OCI-M1 (cell line): ENCODE data around the gene ADCY2.

Experiments used
- DNase-seq: peaks from one replicate; lab custom pipeline; 2025; lab: John Stamatoyannopoulos, UW

ADCY2 gene

GRCh38 chr5:7745882-7746610 lies 350.1 kb downstream of the ADCY2 start:
- peak; percentile 69 for DNase-seq

GRCh38 chr5:7747728-7748127 lies 351.8 kb downstream of the ADCY2 start:
- DNase-seq, result no peak

- no peak for DNase-seq
Measured at GRCh38 chr5:7749626-7750025, 353.7 kb downstream of the ADCY2 start.

DNA sequence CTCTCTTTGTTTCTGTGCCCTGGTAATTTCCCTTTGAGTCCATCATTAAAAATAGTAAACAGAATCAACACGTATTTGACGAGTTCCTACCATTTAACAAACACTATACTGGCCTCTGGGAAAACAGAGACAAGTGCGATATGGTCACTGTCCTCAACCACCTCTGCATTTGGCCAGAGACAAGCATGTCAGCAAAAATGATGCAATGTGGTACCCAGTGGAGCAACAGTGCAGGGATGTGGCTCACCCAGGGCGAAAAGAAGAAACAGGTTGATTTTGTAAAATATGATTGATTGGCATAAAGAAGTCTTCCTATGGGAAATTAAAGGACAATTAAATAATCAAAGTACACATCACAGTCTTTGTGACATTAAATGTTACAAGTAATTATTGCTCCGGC lies 355.9 kb downstream of the ADCY2 start:
- no peak for DNase-seq

- no peak for DNase-seq
Measured at GRCh38 chr5:7753181-7753580, 357.2 kb downstream of the ADCY2 start.

DNA sequence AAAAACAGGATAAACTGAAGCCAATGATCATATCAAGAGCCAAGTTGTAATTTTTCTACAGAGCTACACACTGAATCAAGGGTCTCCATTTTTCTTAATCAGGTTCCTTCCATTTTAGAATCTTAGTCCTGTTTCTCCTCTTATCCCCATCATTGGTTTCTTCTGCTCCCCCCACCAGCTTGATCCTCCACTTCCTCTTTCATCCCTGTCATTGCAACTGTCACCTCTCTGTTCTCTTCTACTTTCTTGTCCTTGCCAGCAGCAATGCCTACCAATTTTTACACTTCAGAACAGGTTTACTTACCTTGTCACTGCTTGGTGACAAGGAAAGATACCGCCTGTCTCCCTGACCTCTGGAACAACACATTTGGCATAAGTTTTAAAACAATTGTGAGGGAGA lies 357.7 kb downstream of the ADCY2 start:
- peak; percentile 4 for DNase-seq

GRCh38 chr5:7754490-7754889 lies 358.6 kb downstream of the ADCY2 start:
- no peak for DNase-seq

DNA sequence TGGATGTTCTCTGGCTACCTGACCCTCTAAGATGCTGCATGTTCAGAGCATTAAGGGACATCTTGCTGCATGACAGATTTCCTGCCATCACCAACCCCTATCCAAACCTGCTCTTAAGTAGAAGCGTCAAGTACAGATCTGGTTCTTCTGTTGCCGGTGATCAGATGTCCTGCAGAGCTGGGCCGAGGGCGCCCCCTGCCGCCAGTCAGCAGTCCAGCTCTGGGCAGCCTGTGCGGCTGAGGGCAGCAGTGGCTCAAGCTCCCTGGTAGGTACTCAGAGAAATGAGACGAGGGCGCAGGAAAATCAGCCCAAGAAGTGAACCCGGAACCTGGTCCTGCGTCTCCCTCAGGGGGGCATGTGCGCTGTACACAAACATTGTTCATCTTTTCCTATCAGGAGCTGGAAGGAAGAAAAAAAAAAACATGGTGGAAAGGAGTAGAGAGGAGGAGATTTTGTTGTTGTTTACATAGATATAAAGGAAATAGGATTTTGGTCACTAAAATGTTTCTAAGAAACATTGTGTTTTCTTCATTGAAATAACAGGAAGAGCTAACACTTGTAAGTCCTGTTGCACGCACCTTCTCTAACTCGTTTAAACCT lies 359.2 kb downstream of the ADCY2 start:
- peak; percentile 71 for DNase-seq

GRCh38 chr5:7755958-7756357 lies 360.0 kb downstream of the ADCY2 start:
- peak; percentile 4 for DNase-seq

- DNase-seq, result peak; percentile 26
Measured at GRCh38 chr5:7756453-7756852, 360.5 kb downstream of the ADCY2 start.

GRCh38 chr5:7759257-7759871 lies 363.4 kb downstream of the ADCY2 start:
- DNase-seq, result no peak

DNA sequence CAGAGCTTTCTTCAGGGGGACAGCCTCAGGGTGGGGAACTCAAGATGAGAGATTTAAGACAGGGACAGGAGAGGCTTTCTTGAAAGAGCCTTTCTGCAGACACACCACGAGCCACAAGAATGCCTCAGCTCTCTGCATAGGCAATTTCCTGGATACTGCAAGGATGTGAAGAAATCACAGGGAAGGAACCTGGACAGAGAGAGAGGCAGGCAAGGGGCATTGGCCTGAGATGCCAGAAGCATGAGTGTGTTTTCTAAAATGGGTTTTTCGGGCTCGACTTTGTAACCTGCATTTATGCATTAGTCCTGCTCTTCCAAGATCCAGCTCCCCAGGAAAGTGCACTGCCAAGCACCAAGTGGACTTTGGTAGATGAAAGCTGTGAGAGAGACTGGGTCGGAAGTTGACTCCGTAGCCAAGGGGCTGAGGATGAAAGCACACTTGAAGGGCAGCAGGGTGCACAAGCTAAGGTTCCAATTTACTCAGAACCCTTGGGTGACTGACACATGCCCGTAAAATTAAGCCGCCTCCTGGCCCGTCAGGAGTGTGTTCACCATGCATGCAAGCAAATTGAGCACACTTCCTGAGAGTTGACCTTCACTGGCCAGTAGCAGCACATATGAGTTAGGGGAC lies 364.1 kb downstream of the ADCY2 start:
- no peak for DNase-seq

DNA sequence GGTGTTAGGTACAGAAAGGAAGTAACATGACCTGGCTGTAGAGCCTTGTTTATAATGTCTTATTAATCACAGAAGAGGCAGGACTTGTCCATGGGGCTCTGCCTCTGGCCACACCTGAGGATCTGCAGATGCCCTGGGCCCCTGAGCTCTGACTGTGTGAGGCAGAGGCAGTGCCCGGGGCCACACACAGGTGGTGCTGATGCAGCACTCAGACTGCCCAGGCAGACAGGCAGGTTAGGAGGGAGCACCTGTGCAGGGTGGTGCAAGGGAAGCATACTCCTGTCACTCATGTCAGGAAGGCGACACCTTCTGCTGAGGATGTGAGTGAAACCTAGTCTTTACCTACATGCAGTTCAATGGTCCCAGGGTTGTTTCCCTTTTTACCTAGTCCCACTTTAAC lies 366.3 kb downstream of the ADCY2 start:
- DNase-seq, result no peak

GRCh38 chr5:7763621-7764072 lies 367.7 kb downstream of the ADCY2 start:
- DNase-seq, result no peak

DNA sequence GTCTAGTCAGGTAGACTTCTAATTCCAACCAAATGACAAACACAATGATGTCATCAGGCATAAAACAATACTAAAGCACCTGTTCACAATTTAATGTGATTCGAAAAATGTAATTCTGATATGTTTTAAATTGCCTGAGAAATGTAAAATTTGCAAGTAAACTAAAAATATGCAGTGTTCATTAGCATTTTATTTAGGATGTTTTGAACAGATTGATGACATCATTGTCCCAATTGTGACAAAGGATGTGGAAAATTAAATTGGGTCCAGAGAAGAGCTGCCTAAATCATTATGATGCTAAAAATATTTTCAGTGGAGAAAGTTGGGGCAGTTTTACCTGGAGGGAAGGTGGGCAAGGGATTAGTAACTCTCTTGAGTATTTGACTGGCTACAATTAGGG lies 368.5 kb downstream of the ADCY2 start:
- DNase-seq, result no peak

- no peak for DNase-seq
Measured at GRCh38 chr5:7770436-7770835, 374.5 kb downstream of the ADCY2 start.

DNA sequence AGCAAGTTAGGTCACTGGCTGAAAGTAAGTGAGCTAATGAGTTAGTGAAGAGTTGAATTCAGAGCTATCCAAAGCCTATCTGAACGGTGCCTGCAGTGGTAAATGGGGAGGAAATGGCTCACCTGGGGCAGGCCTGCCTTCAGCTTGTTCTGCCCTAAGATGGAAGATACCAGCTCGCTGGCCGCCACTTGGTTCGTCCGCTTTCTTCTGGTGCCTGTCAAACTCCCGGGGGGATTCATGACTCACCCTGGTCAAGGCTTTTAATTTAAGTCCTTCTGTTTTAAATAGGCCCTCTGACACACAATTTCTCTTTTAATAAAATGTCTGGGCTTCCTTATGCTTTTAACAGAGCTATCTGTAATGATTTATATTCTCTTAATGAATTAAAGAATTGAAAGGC lies 376.2 kb downstream of the ADCY2 start:
- DNase-seq, result no peak

- no peak for DNase-seq
Measured at GRCh38 chr5:7773178-7773577, 377.2 kb downstream of the ADCY2 start.

GRCh38 chr5:7776442-7776841 lies 380.5 kb downstream of the ADCY2 start:
- DNase-seq, result no peak

- peak; percentile 38 for DNase-seq
Measured at GRCh38 chr5:7779019-7780005, 383.4 kb downstream of the ADCY2 start.

- DNase-seq, result no peak
Measured at GRCh38 chr5:7781899-7782298, 386.0 kb downstream of the ADCY2 start.
